Naive B cell (primary cell): ENCODE data around the gene YWHAQ. TPM values are rescaled to one million over a fixed set of nuclear protein-coding genes. Genes with fewer than 3 reads are reported as not detected.
"Not testable (repeated sequence)": the region's sequence is repeated elsewhere in the genome, so short reads cannot be mapped to it uniquely, and the experiment has no call there.

ENCODE experiments used
- ATAC-seq, 2 donors: fragments of 150-1000 bp; cut with Tn5 transposase; 2 replicates each; pipeline ENCODE4 v1.10.0; 2021; ENCODE audit warnings: low read depth in 2 of 2, mild to moderate bottlenecking in 2 of 2, moderate library complexity in 2 of 2
- DNase-seq: peaks from one replicate; pipeline ENCODE4 v3.0.0; 2022
- H3K27ac Mint-ChIP-seq, 6 donors: one replicate each; pipeline ENCODE4 v1.8.0; 2020 to 2022; ENCODE audit warnings: mild to moderate bottlenecking in 6 of 6, mixed read lengths in 6 of 6, moderate library complexity in 5 of 6, inconsistent platforms in 2 of 6
- H3K27me3 Mint-ChIP-seq, 3 donors: one replicate each; pipeline ENCODE4 v1.8.0; 2021 to 2022; ENCODE audit warnings: mixed read lengths in 3 of 3, mild to moderate bottlenecking in 1 of 3
- H3K36me3 Mint-ChIP-seq, 2 donors: one replicate each; pipeline ENCODE4 v1.8.0; 2020 to 2022; ENCODE audit warnings: mixed read lengths in 2 of 2, inconsistent platforms in 1 of 2, mild to moderate bottlenecking in 1 of 2
- H3K4me1 Mint-ChIP-seq, 3 donors: one replicate each; pipeline ENCODE4 v1.8.0; 2020 to 2022; ENCODE audit warnings: mixed read lengths in 3 of 3, inconsistent platforms in 1 of 3, mild to moderate bottlenecking in 1 of 3, moderate library complexity in 1 of 3
- H3K4me3 Mint-ChIP-seq, 8 donors: one replicate each; pipeline ENCODE4 v1.8.0; 2020 to 2022; ENCODE audit warnings: mild to moderate bottlenecking in 8 of 8, mixed read lengths in 8 of 8, moderate library complexity in 8 of 8, inconsistent platforms in 2 of 8
- H3K9me3 Mint-ChIP-seq, 7 donors: one replicate each; pipeline ENCODE4 v1.8.0; 2020 to 2022; ENCODE audit warnings: mixed read lengths in 7 of 7, mild to moderate bottlenecking in 5 of 7, inconsistent platforms in 2 of 7, moderate library complexity in 1 of 7
- polyA plus RNA-seq, 6 donors: library from polyadenylated mRNA; unstranded; fragments of 300-500 nt; fragmentation: Illumina TruSeq; gene quantifications; one replicate each; pipeline ENCODE4 v1.2.3, GENCODE V29; 2021; ENCODE audit warnings: low read depth in 6 of 6

Gene YWHAQ
- polyA plus RNA-seq, 6 donors from 2014 or later, result 282 to 457 (median 344) TPM

- no peak for DNase-seq
- H3K27ac Mint-ChIP-seq, result no peak overlapping the region
- ATAC-seq, result no peak
These were observed 60.4 kb downstream of the YWHAQ start for GRCh38 chr2:9570182-9571060.

GRCh38 chr2:9565436-9566153 lies 65.2 kb downstream of the YWHAQ start:
- H3K9me3 Mint-ChIP-seq, result no peaks in the 10 kb centered on the region
- H3K4me1 Mint-ChIP-seq, result peaks cover 0 to 4% (median 0%) of the 10 kb centered on the region in 3 donors
- no peak overlapping the region for H3K4me3 Mint-ChIP-seq
- ATAC-seq, result no peak
- no peaks in the 10 kb centered on the region for H3K27me3 Mint-ChIP-seq
- no peak overlapping the region for H3K27ac Mint-ChIP-seq
- no peaks in the 10 kb centered on the region for H3K36me3 Mint-ChIP-seq
- DNase-seq, result no peak

More at GRCh38 chr2:9570182-9571060, 60.4 kb downstream of the YWHAQ start:
- Mint-ChIP-seq H3K36me3 (no peaks in the 10 kb centered on the region), H3K27me3 (no peaks in the 10 kb centered on the region), H3K4me3 (no peak overlapping the region), H3K9me3 (no peaks in the 10 kb centered on the region), H3K4me1 (no peaks in the 10 kb centered on the region)

GRCh38 chr2:9560628-9561027 lies 70.2 kb downstream of the YWHAQ start:
- Mint-ChIP-seq H3K4me1 (peaks cover 6 to 20% (median 16%) of the 10 kb centered on the region in 3 donors), H3K9me3 (no peaks in the 10 kb centered on the region)

GRCh38 chr2:9558948-9559381 lies 71.8 kb downstream of the YWHAQ start:
- Mint-ChIP-seq H3K36me3 (no peaks in the 10 kb centered on the region), H3K9me3 (no peaks in the 10 kb centered on the region)

More at GRCh38 chr2:9560628-9561027, 70.2 kb downstream of the YWHAQ start:
- H3K27me3 Mint-ChIP-seq, result no peaks in the 10 kb centered on the region
- peak overlapping the region in 1 of 8 donors; percentile 57 for H3K4me3 Mint-ChIP-seq
- no peak overlapping the region for H3K27ac Mint-ChIP-seq
- no peaks in the 10 kb centered on the region for H3K36me3 Mint-ChIP-seq
- DNase-seq, result no peak
- no peak for ATAC-seq

GRCh38 chr2:9556121-9556743 lies 74.6 kb downstream of the YWHAQ start:
- H3K27me3 Mint-ChIP-seq, result no peaks in the 10 kb centered on the region
- peaks cover 38 to 61% (median 46%) of the 10 kb centered on the region in 3 donors for H3K4me1 Mint-ChIP-seq
- H3K9me3 Mint-ChIP-seq, result no peaks in the 10 kb centered on the region
- no peak for DNase-seq
- H3K4me3 Mint-ChIP-seq, result peak overlapping the region; percentile 92 to 99 (median 97)
- peak overlapping the region; percentile 91 to 99 (median 98) for H3K27ac Mint-ChIP-seq
- ATAC-seq, result peak; percentile 14 to 28
- no peaks in the 10 kb centered on the region for H3K36me3 Mint-ChIP-seq

More at GRCh38 chr2:9558948-9559381, 71.8 kb downstream of the YWHAQ start:
- Mint-ChIP-seq H3K4me1 (peaks cover 22 to 35% (median 29%) of the 10 kb centered on the region in 3 donors), H3K27me3 (no peaks in the 10 kb centered on the region), H3K27ac (peak overlapping the region in 1 of 6 donors; percentile 16), H3K4me3 (peak overlapping the region in 1 of 8 donors; percentile 76)
- DNase-seq (no peak), ATAC-seq (no peak)

GRCh38 chr2:9555297-9556120 lies 75.3 kb downstream of the YWHAQ start, which contains the start of gene ADAM17:
TSS of gene ADAM17 (minus strand) at chr2:9555830. CDS start at chr2:9555605, 225 bp downstream.
- H3K4me1 Mint-ChIP-seq, result peaks cover 42 to 65% (median 51%) of the 10 kb centered on the region in 3 donors
- peak within 1 kb of the TSS; percentile 92 to 99 (median 97) for H3K4me3 Mint-ChIP-seq
- H3K27ac Mint-ChIP-seq, result peak within 1 kb of the TSS; percentile 91 to 99 (median 98)
- H3K27me3 Mint-ChIP-seq, result no peaks in the 10 kb centered on the region
- H3K36me3 Mint-ChIP-seq, result no peaks in the 10 kb centered on the region
- DNase-seq (peak; percentile 92), ATAC-seq (peak; percentile 92)
- no peaks in the 10 kb centered on the region for H3K9me3 Mint-ChIP-seq

- Mint-ChIP-seq H3K9me3 (no peaks in the 10 kb centered on the region), H3K27me3 (no peaks in the 10 kb centered on the region), H3K36me3 (no peaks in the 10 kb centered on the region), H3K4me1 (peaks cover 44 to 70% (median 54%) of the 10 kb centered on the region in 3 donors), H3K27ac (peak overlapping the region; percentile 91 to 99 (median 98)), H3K4me3 (peak overlapping the region; percentile 92 to 99 (median 97))
- no peak for ATAC-seq
- no peak for DNase-seq
These were observed 75.9 kb downstream of the YWHAQ start for GRCh38 chr2:9554921-9555296.

- DNase-seq (no peak), ATAC-seq (no peak)
- Mint-ChIP-seq H3K9me3 (no peaks in the 10 kb centered on the region), H3K4me3 (peak overlapping the region in 6 of 8 donors; percentile 24 to 98 (median 57)), H3K4me1 (peaks cover 52 to 87% (median 72%) of the 10 kb centered on the region in 3 donors), H3K27me3 (no peaks in the 10 kb centered on the region), H3K36me3 (no peaks in the 10 kb centered on the region), H3K27ac (peak overlapping the region; percentile 13 to 87 (median 78))
These were observed 78.3 kb downstream of the YWHAQ start for GRCh38 chr2:9552219-9553178.

- H3K9me3 Mint-ChIP-seq, ATAC-seq, H3K27me3 Mint-ChIP-seq, H3K36me3 Mint-ChIP-seq, DNase-seq: not testable (repeated sequence)
- Mint-ChIP-seq H3K4me1 (peaks cover 55 to 87% (median 82%) of the 10 kb centered on the region in 3 donors), H3K27ac (peak overlapping the region; percentile 1 to 93 (median 77)), H3K4me3 (peak overlapping the region; percentile 17 to 98 (median 63))
These were observed 79.9 kb downstream of the YWHAQ start for GRCh38 chr2:9550859-9551391.

- Mint-ChIP-seq H3K9me3 (no peaks in the 10 kb centered on the region), H3K36me3 (no peaks in the 10 kb centered on the region), H3K4me1 (peaks cover 54 to 91% (median 85%) of the 10 kb centered on the region in 3 donors), H3K27ac (peak overlapping the region; percentile 83 to 97 (median 94)), H3K27me3 (no peaks in the 10 kb centered on the region), H3K4me3 (peak overlapping the region; percentile 54 to 82 (median 66))
- ATAC-seq (peak in 1 of 2 donors; percentile 17), DNase-seq (no peak)
These were observed 81.4 kb downstream of the YWHAQ start for GRCh38 chr2:9549420-9549819.

GRCh38 chr2:9548506-9548905 lies 82.3 kb downstream of the YWHAQ start:
- peak overlapping the region; percentile 71 to 94 (median 92) for H3K4me3 Mint-ChIP-seq
- peak; percentile 54 for DNase-seq

More at GRCh38 chr2:9548506-9548905, 82.3 kb downstream of the YWHAQ start:
- H3K36me3 Mint-ChIP-seq, result no peaks in the 10 kb centered on the region
- no peaks in the 10 kb centered on the region for H3K9me3 Mint-ChIP-seq
- peaks cover 55 to 92% (median 85%) of the 10 kb centered on the region in 3 donors for H3K4me1 Mint-ChIP-seq
- ATAC-seq, result peak; percentile 83 to 86
- H3K27ac Mint-ChIP-seq, result peak overlapping the region; percentile 90 to 98 (median 97)
- no peaks in the 10 kb centered on the region for H3K27me3 Mint-ChIP-seq
